Skeletal muscle tissue (tissue), 4 donors: Measurements from ENCODE around the gene PLEKHO1. TPM values are rescaled to one million over a fixed set of nuclear protein-coding genes. Genes with fewer than 3 reads are reported as not detected.
"Not testable (repeated sequence)": the region's sequence is repeated elsewhere in the genome, so short reads cannot be mapped to it uniquely, and the experiment has no call there.

ENCODE experiments used
- H3K27ac ChIP-seq: one replicate; pipeline ENCODE4 v1.7.0; 2013; ENCODE audit warnings: mild to moderate bottlenecking, low read depth, low read length, inconsistent platforms
- H3K27me3 ChIP-seq, 3 donors: one replicate each; pipeline ENCODE4 v1.7.0; 2013; ENCODE audit warnings: low read length in 3 of 3; ENCODE audit not compliant: control insufficient read depth in 3 of 3, insufficient read depth in 3 of 3
- H3K36me3 ChIP-seq, 3 donors: one replicate each; pipeline ENCODE4 v1.7.0; 2013; ENCODE audit warnings: low read length in 3 of 3; ENCODE audit not compliant: control insufficient read depth in 3 of 3, insufficient read depth in 3 of 3
- H3K4me1 ChIP-seq, 3 donors: one replicate each; pipeline ENCODE4 v1.7.0; 2013; ENCODE audit warnings: low read length in 3 of 3, mild to moderate bottlenecking in 3 of 3; ENCODE audit not compliant: control insufficient read depth in 3 of 3, insufficient read depth in 3 of 3
- H3K4me3 ChIP-seq, 3 donors: one replicate each; pipeline ENCODE4 v1.7.0; 2013; ENCODE audit warnings: low read length in 3 of 3
- H3K9ac ChIP-seq, 3 donors: one replicate each; pipeline ENCODE4 v1.7.0; 2013; ENCODE audit warnings: low read length in 3 of 3, mild to moderate bottlenecking in 3 of 3, moderate library complexity in 2 of 3, low read depth in 1 of 3
- H3K9me3 ChIP-seq, 3 donors: one replicate each; pipeline ENCODE4 v1.7.0; 2013; ENCODE audit warnings: low read length in 3 of 3; ENCODE audit not compliant: control insufficient read depth in 3 of 3
- total RNA-seq: library from RNA; depleted of rRNA; stranded (reverse); fragments of >200 nt; gene quantifications from one replicate; pipeline ENCODE4 v1.2.3, GENCODE V29; 2014
- donor health status: Osteomylitis.

The PLEKHO1 gene
- total RNA-seq, 1 donor from 2014 or later, result 70.5 TPM

- H3K9ac ChIP-seq, result no peak overlapping the region
- peaks cover 0 to 3% (median 0%) of the 10 kb centered on the region in 3 donors for H3K4me1 ChIP-seq
- H3K27me3 ChIP-seq, result no peaks in the 10 kb centered on the region
- no peak overlapping the region for H3K4me3 ChIP-seq
- peaks cover 0 to 2% (median 0%) of the 10 kb centered on the region in 3 donors for H3K36me3 ChIP-seq
- H3K27ac ChIP-seq, result no peak overlapping the region
- no peaks in the 10 kb centered on the region for H3K9me3 ChIP-seq
Observed at GRCh38 chr1:150126811-150127210, 22.9 kb upstream of the PLEKHO1 start.

GRCh38 chr1:150127464-150127863, 22.3 kb upstream of the PLEKHO1 start:
- Histone ChIP-seq H3K9ac (no peak overlapping the region), H3K27me3 (no peaks in the 10 kb centered on the region), H3K9me3 (no peaks in the 10 kb centered on the region), H3K36me3 (no peaks in the 10 kb centered on the region), H3K4me1 (peaks cover 0 to 10% (median 1%) of the 10 kb centered on the region in 3 donors), H3K4me3 (no peak overlapping the region), H3K27ac (no peak overlapping the region)

- no peaks in the 10 kb centered on the region for H3K27me3 ChIP-seq
Observed at GRCh38 chr1:150127868-150128267, 21.8 kb upstream of the PLEKHO1 start.

DNA sequence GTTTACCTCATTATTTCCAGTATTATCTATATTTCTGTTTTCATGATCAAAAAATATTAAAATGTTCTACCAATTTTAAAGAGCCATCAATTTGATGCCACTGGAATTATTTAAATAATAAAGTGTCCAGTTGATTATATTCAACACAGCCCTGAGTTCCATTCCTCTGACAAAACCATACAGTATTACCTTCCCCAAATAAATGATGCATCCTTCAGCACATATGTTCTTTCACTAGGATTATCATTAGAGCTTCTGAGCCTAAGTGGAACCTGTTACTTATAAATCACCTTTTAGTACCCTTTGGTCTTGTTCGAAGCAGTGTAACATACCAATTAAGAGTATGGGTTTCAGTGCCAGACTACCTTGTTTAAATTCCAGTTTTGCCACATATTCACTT, 17.3 kb upstream of the PLEKHO1 start:
- Histone ChIP-seq H3K9ac (no peak overlapping the region), H3K27me3 (no peaks in the 10 kb centered on the region), H3K9me3 (no peaks in the 10 kb centered on the region), H3K27ac (no peak overlapping the region), H3K4me3 (no peak overlapping the region), H3K36me3 (peaks cover 0 to 1% (median 0%) of the 10 kb centered on the region in 3 donors), H3K4me1 (peaks cover 0 to 13% (median 4%) of the 10 kb centered on the region in 3 donors)

More at GRCh38 chr1:150127868-150128267, 21.8 kb upstream of the PLEKHO1 start:
- no peaks in the 10 kb centered on the region for H3K9me3 ChIP-seq
- peaks cover 0 to 11% (median 4%) of the 10 kb centered on the region in 3 donors for H3K4me1 ChIP-seq
- H3K9ac ChIP-seq, result no peak overlapping the region
- no peak overlapping the region for H3K27ac ChIP-seq
- no peaks in the 10 kb centered on the region for H3K36me3 ChIP-seq
- H3K4me3 ChIP-seq, result no peak overlapping the region

GRCh38 chr1:150134537-150134936, 15.2 kb upstream of the PLEKHO1 start:
- H3K4me1 ChIP-seq, result peaks cover 0 to 15% (median 4%) of the 10 kb centered on the region in 3 donors
- peaks cover 0 to 1% (median 0%) of the 10 kb centered on the region in 3 donors for H3K36me3 ChIP-seq
- no peaks in the 10 kb centered on the region for H3K9me3 ChIP-seq
- H3K9ac ChIP-seq, result no peak overlapping the region
- no peak overlapping the region for H3K4me3 ChIP-seq
- no peaks in the 10 kb centered on the region for H3K27me3 ChIP-seq
- H3K27ac ChIP-seq, result no peak overlapping the region

- H3K27me3 ChIP-seq, H3K36me3 ChIP-seq, H3K27ac ChIP-seq, H3K9ac ChIP-seq, H3K9me3 ChIP-seq, H3K4me3 ChIP-seq: not testable (repeated sequence)
- H3K4me1 ChIP-seq, result peaks cover 0 to 15% (median 4%) of the 10 kb centered on the region in 3 donors
Observed at GRCh38 chr1:150135400-150135799, 14.3 kb upstream of the PLEKHO1 start.

GRCh38 chr1:150138044-150138443, 11.7 kb upstream of the PLEKHO1 start:
- no peaks in the 10 kb centered on the region for H3K9me3 ChIP-seq
- H3K4me1 ChIP-seq, result peaks cover 0 to 4% (median 3%) of the 10 kb centered on the region in 3 donors
- peak overlapping the region; percentile 49 for H3K27ac ChIP-seq
- H3K4me3 ChIP-seq, result no peak overlapping the region
- H3K27me3 ChIP-seq, result no peaks in the 10 kb centered on the region
- H3K9ac ChIP-seq, result no peak overlapping the region
- peaks cover 0 to 1% (median 0%) of the 10 kb centered on the region in 3 donors for H3K36me3 ChIP-seq

DNA sequence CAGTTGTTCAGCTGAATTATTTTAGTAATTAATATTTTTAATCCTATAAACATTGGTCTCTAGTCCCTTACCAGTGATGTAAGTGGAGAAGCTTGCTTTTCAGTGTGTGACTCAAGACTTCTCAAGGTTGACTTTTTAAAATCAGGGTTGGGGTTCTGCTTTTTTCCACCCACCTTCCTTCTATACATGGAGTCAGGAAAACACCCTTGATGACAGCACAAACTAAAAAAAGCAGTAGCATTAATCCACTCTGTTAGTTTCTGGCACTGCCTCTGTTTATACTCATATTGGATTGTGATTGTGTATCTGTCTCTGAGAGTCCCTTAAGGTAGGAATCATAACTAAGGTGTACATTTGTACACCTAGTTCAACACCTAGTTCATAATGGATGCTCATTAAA, 8.3 kb upstream of the PLEKHO1 start:
- Histone ChIP-seq H3K27ac (peak overlapping the region; percentile 36), H3K4me3 (no peak overlapping the region), H3K27me3 (no peaks in the 10 kb centered on the region), H3K9ac (no peak overlapping the region), H3K36me3 (peaks cover 0 to 1% (median 0%) of the 10 kb centered on the region in 3 donors), H3K4me1 (peaks cover 3 to 4% (median 4%) of the 10 kb centered on the region in 3 donors), H3K9me3 (no peaks in the 10 kb centered on the region)

DNA sequence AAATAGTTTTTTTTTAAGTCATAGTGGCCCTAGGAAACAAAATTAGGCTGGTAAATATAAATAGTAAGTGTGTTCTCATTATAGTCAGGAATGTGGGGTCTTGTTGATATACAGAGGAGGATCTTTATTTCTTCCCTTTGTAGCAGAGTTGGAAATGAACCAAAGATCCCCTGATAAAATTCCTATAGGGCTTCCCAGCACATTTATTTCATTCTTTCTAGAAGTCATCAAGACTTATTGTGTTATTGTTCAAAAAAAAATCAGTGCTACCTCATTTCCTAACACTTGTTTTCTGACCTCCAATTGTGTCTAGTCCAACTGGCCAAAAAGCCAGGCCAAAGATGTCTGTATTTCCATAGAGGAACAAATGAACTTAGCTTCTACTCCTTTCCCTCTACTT, 7.6 kb upstream of the PLEKHO1 start:
- no peaks in the 10 kb centered on the region for H3K36me3 ChIP-seq
- H3K4me3 ChIP-seq, result no peak overlapping the region
- no peaks in the 10 kb centered on the region for H3K9me3 ChIP-seq
- no peaks in the 10 kb centered on the region for H3K27me3 ChIP-seq
- peaks cover 3 to 4% (median 4%) of the 10 kb centered on the region in 3 donors for H3K4me1 ChIP-seq
- no peak overlapping the region for H3K9ac ChIP-seq
- H3K27ac ChIP-seq, result peak overlapping the region; percentile 36

DNA sequence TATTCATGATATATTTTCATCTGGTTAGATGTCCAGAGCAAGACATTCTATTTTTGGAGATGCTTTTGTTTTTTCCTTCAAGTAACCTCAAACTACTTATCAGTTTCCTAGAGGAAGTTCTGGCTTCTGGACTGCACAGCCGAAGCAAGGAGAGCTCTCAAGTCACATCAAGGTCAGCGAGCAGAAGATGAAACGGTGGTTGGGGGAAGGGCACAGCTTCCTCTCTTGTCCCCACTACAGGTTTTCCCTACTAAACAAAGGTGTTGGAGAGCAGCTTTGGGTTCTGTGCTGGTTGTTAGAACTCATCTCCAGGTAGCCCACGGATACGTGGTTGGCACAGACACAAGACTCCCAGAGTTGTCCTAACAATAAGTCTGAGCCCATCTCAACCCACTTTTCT, 5.1 kb upstream of the PLEKHO1 start:
- Histone ChIP-seq H3K9me3 (no peaks in the 10 kb centered on the region), H3K4me3 (no peak overlapping the region), H3K36me3 (no peaks in the 10 kb centered on the region), H3K27me3 (no peaks in the 10 kb centered on the region), H3K27ac (no peak overlapping the region), H3K9ac (no peak overlapping the region), H3K4me1 (peaks cover 3 to 14% (median 8%) of the 10 kb centered on the region in 3 donors)
